Gastrocnemius medialis (tissue), 4 donors: ENCODE measurements around the gene PPP1R14C.

Experiments
- POLR2A ChIP-seq, 2 donors: fragments of 450-650 bp; IDR thresholded peaks; one replicate each; pipeline ENCODE4 v1.6.1; 2017; ENCODE audit warnings: antibody characterized with exemption in 2 of 2, mild to moderate bottlenecking in 2 of 2, moderate library complexity in 2 of 2
- TF ChIP-seq, protein P1 (sequence below), 5 experiments: fragments of 450-650 bp in 3 of 5; fragments of 200-600 bp in 2 of 5; sonication (generic) in 2 of 5; IDR thresholded peaks in 4 of 5; conservative IDR thresholded peaks in 1 of 5; 1 replicate in 4 of 5; 2 replicates in 1 of 5; pipeline ENCODE4 v1.5.1; 2016 to 2019; ENCODE audit warnings: antibody characterized with exemption in 5 of 5, mild to moderate bottlenecking in 3 of 5, moderate library complexity in 3 of 5

DNA sequence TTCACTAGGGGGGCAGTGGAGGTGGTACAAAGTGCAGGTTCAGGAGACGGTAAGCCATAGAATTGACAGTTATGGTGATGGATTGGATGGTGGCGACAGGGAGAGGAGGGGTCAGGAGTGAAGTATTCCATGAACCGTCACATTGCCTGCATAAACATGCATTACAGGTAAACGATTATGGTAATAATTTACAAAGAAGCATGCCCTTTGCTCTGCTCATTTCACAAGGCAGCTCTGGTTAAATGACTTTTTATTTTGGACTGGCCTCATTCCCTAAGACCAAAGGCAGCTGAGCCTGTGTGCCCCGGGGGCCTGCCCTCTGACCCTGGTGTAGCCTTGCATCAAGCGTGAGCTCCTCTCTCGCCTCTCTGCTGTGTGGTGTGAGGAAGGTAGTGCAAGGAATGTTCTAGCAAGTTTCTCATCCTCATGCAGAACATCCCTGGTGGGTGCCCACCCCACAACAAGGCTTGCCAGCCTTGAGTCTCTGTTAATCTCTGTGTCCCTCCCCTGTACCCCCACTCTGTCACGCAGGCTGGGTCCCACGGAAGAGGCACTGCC lies 59.0 kb downstream of the PPP1R14C start:
- TF ChIP-seq, protein P1, sequence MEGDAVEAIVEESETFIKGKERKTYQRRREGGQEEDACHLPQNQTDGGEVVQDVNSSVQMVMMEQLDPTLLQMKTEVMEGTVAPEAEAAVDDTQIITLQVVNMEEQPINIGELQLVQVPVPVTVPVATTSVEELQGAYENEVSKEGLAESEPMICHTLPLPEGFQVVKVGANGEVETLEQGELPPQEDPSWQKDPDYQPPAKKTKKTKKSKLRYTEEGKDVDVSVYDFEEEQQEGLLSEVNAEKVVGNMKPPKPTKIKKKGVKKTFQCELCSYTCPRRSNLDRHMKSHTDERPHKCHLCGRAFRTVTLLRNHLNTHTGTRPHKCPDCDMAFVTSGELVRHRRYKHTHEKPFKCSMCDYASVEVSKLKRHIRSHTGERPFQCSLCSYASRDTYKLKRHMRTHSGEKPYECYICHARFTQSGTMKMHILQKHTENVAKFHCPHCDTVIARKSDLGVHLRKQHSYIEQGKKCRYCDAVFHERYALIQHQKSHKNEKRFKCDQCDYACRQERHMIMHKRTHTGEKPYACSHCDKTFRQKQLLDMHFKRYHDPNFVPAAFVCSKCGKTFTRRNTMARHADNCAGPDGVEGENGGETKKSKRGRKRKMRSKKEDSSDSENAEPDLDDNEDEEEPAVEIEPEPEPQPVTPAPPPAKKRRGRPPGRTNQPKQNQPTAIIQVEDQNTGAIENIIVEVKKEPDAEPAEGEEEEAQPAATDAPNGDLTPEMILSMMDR (IDR thresholded peaks at IDR 0.05 in 4 of 5, conservative IDR thresholded peaks at IDR 0.05 in 1 of 5), result no peak
- no peak for TF ChIP-seq POLR2A (IDR thresholded peaks at IDR 0.05)
